OCI-LY1 (cell line): Measurements from ENCODE around the gene ENTPD2.

Experiments
- H2AFZ ChIP-seq: fragments of 200-600 bp; sonication (generic), shearing (Covaris generic); 2 replicates; pipeline ENCODE4 v1.6.0; 2014; ENCODE audit warnings: antibody characterized with exemption, mild to moderate bottlenecking, low read length
- H3F3A ChIP-seq: fragments of 200-600 bp; sonication (generic), shearing (Covaris generic); 2 replicates; pipeline ENCODE4 v1.6.0; 2014; ENCODE audit warnings: mild to moderate bottlenecking, antibody characterized with exemption, low read length, moderate library complexity; ENCODE audit not compliant: insufficient read depth
- H3K27ac ChIP-seq: fragments of 200-600 bp; sonication (generic); 2 replicates; pipeline ENCODE4 v1.5.1; 2014; ENCODE audit warnings: low read length, mixed run types, mild to moderate bottlenecking, low read depth; ENCODE audit not compliant: poor library complexity, severe bottlenecking
- H3K27me3 ChIP-seq: fragments of 200-600 bp; sonication (generic); 2 replicates; pipeline ENCODE4 v1.6.0; 2014; ENCODE audit warnings: antibody characterized with exemption, mild to moderate bottlenecking, low read length, moderate library complexity; ENCODE audit not compliant: insufficient read depth
- H3K36me3 ChIP-seq: fragments of 200-600 bp; sonication (generic); 2 replicates; pipeline ENCODE4 v1.6.1; 2014; ENCODE audit warnings: mild to moderate bottlenecking, antibody characterized with exemption, low read length, moderate library complexity, mixed read lengths; ENCODE audit not compliant: insufficient read depth
- H3K4me1 ChIP-seq: fragments of 200-600 bp; sonication (generic); 2 replicates; pipeline ENCODE4 v1.5.1; 2014; ENCODE audit warnings: mild to moderate bottlenecking, low read length, moderate library complexity; ENCODE audit not compliant: insufficient read depth, severe bottlenecking
- H3K4me2 ChIP-seq: fragments of 200-600 bp; sonication (generic), shearing (Covaris generic); 2 replicates; pipeline ENCODE4 v1.6.1; 2014; ENCODE audit warnings: low read length
- H3K4me3 ChIP-seq: fragments of 200-600 bp; sonication (generic); 2 replicates; pipeline ENCODE4 v1.5.1; 2014; ENCODE audit warnings: low read length, low read depth, mild to moderate bottlenecking, mixed read lengths; ENCODE audit not compliant: poor library complexity, severe bottlenecking
- H3K79me2 ChIP-seq: fragments of 200-600 bp; shearing (Covaris generic); 2 replicates; pipeline ENCODE4 v1.6.1; 2016; ENCODE audit warnings: mixed run types, low read length, mixed read lengths; ENCODE audit not compliant: insufficient read depth
- H3K9ac ChIP-seq: fragments of 200-600 bp; sonication (generic), shearing (Covaris generic); 2 replicates; pipeline ENCODE4 v1.6.1; 2014; ENCODE audit warnings: mild to moderate bottlenecking, low read length, mixed read lengths
- H3K9me2 ChIP-seq: fragments of 200-600 bp; sonication (generic), shearing (Covaris generic); 2 replicates; pipeline ENCODE4 v1.6.1; 2014; ENCODE audit warnings: low read depth, mild to moderate bottlenecking, low read length, mixed read lengths
- H3K9me3 ChIP-seq: fragments of 200-600 bp; shearing (Covaris generic); 2 replicates; pipeline ENCODE4 v1.6.1; 2014; ENCODE audit warnings: low read length, mixed read lengths
- H4K20me1 ChIP-seq: fragments of 200-600 bp; sonication (generic), shearing (Covaris generic); 2 replicates; pipeline ENCODE4 v1.6.0; 2016; ENCODE audit warnings: mild to moderate bottlenecking, low read length; ENCODE audit not compliant: insufficient read depth
- CTCF ChIP-seq: fragments of 200-600 bp; sonication (generic), shearing (Covaris generic); IDR thresholded peaks from 2 replicates; pipeline ENCODE4 v1.5.1; 2017; ENCODE audit warnings: mild to moderate bottlenecking, antibody characterized with exemption, low read length, moderate library complexity, mixed read lengths
- EZH2 ChIP-seq: fragments of 200-600 bp; sonication (generic), shearing (Covaris generic); IDR thresholded peaks from 2 replicates; pipeline ENCODE4 v1.8.0; 2017; ENCODE audit warnings: borderline replicate concordance, mixed run types, mild to moderate bottlenecking, antibody characterized with exemption, low read length, moderate library complexity, mixed read lengths

Gene ENTPD2

DNA sequence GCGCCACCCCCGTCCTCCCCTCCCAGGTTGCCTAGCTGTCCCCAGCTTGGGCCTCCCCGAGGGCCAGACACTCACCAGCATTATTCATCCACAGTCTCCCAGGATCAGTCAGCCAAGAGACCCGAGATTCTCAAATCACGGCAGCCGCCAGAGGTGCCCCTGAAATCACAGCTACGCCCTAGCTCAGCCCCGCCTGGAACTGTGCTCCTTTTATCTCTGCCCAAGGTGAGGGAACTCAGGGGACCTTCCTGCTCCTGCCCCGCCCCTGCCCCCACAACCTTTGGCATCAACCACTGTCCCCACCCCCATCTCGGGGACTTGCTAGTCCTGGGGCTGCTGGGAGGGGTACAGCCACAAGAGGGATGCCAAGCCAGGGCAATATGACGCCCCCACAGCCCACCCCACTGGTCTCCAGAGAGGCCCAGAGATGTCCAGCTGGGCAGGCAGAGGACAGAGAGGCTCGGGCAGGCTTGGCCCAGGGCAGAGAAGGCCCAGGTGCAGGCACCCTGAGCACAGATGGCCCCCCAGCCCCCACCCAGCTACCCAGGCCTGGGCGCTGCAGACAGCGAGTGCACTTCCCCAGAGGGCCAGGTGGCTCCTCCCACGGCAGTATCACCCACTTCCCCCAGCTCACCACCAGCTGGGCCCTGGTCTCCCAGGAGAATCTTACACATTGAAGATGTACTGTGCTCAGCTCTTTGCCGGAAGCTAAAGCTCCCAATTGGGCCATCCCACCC lies 21.8 kb downstream of the ENTPD2 start, which contains the start of gene FUT7:
TSS of gene FUT7 (minus strand) at position 185 of the 737 bp plus-strand sequence. CDS start at position 88, 97 bp downstream.
- TF ChIP-seq CTCF (no peak), EZH2 (no peak)
- H3K9me3 ChIP-seq, result no peaks in the 10 kb centered on the region
- no peak within 1 kb of the TSS for H3K9ac ChIP-seq
- H3K27ac ChIP-seq, result no peak within 1 kb of the TSS
- H2AFZ ChIP-seq, result no peak within 1 kb of the TSS
- H3K4me1 ChIP-seq, result peaks cover 10% of the 10 kb centered on the region
- H3K4me3 ChIP-seq, result no peak within 1 kb of the TSS
- no peaks in the 10 kb centered on the region for H4K20me1 ChIP-seq
- no peaks in the 10 kb centered on the region for H3K9me2 ChIP-seq
- no peaks in the 10 kb centered on the region for H3F3A ChIP-seq
- no peaks in the 10 kb centered on the region for H3K36me3 ChIP-seq
- H3K79me2 ChIP-seq, result no peaks in the 10 kb centered on the region
- H3K27me3 ChIP-seq, result peaks cover 15% of the 10 kb centered on the region
- no peak within 1 kb of the TSS for H3K4me2 ChIP-seq

DNA sequence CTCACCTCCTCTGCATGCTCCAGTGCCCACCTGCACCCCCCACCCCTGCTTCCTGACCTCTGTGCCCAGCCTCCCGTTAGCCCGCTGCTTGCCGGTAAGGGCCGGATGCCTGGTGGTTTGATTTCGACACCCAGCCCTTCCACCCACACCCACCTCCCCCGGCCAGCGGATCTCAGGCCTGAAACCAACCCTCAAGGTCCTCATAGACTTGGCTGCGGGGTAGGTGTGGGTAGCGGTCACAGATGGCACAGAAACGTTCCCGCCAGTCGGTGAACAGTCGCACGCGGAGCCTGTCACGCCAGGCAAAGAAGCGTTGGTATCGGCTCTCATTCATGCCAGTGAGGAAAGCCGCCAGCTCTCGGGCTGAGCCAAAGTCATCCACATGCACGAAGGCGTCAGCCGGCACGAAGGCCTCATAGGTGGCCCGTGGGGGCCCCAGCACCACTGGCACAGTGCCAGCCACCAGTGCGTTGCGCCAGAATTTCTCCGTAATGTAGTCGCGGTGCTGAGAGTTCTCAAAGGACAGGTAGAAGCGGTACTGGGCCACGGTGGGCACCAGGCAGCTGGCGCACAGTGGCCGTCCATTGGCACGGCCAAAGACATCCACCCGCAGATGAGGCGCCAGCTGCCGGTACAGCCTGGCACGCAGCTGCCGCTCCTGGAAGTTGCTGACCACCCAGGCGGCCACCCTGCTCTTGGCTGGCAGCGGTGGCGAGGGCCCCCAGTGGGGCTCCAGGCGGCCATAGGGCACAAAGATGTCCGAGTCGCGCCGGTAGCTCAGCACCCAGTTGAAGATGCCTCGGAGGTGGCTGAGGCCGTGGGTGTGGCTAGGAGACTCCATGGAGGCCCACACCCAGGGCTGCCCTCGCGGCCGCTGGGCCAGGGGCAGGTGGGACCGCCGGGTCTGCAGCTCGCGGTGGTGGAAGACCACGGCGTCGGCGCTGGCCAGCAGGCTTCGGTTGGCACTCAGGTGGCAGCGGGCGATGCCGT lies 23.0 kb downstream of the ENTPD2 start:
- Histone ChIP-seq H3K9me3 (no peaks in the 10 kb centered on the region), H3K79me2 (no peaks in the 10 kb centered on the region), H3K9me2 (no peaks in the 10 kb centered on the region), H4K20me1 (no peaks in the 10 kb centered on the region), H3K27ac (no peak overlapping the region), H3K27me3 (peaks cover 17% of the 10 kb centered on the region), H3K4me2 (no peak overlapping the region), H3K36me3 (no peaks in the 10 kb centered on the region), H3F3A (no peaks in the 10 kb centered on the region), H3K9ac (no peak overlapping the region), H3K4me3 (no peak overlapping the region), H3K4me1 (peaks cover 14% of the 10 kb centered on the region), H2AFZ (no peak overlapping the region)
- no peak for TF ChIP-seq EZH2
- no peak for TF ChIP-seq CTCF

DNA sequence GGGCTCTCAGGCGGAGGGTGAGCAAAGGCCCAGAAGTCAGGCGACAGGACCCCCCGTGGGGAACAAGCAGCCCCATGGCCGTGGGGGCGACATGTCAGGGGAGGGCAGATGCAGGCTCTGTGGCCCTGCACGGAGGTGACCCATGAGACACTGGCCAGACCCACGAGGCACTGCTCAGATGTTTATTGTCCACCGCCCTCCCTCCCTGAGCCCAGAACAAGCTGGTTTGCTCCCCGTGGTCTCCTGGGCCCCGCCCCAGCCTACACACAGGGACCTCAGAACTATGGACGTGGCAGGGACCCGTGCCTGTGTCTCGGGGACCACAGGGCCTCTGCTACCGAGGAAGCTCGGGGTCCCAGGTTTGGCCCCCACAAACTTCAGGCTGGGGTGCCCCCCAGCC lies 23.9 kb downstream of the ENTPD2 start:
- no peak overlapping the region for H2AFZ ChIP-seq
- no peaks in the 10 kb centered on the region for H3K36me3 ChIP-seq
- no peak overlapping the region for H3K4me3 ChIP-seq
- no peaks in the 10 kb centered on the region for H3K9me3 ChIP-seq
- H3F3A ChIP-seq, result no peaks in the 10 kb centered on the region
- H3K27ac ChIP-seq, result no peak overlapping the region
- H3K4me2 ChIP-seq, result no peak overlapping the region
- H3K9me2 ChIP-seq, result no peaks in the 10 kb centered on the region
- no peaks in the 10 kb centered on the region for H4K20me1 ChIP-seq
- H3K79me2 ChIP-seq, result no peaks in the 10 kb centered on the region
- TF ChIP-seq EZH2 (no peak), CTCF (no peak)
- no peak overlapping the region for H3K9ac ChIP-seq
- peaks cover 17% of the 10 kb centered on the region for H3K27me3 ChIP-seq
- H3K4me1 ChIP-seq, result peaks cover 20% of the 10 kb centered on the region
